Right lobe of liver (tissue), 6 donors: ENCODE measurements around the gene BCL10. TPM values are rescaled to one million over a fixed set of nuclear protein-coding genes. Genes with fewer than 3 reads are reported as not detected.
A peak's percentile ranks its signal among the peaks of the same experiment; 100 is the strongest.

Experiments
- ATAC-seq, 4 donors: fragments of 200-7000 bp; cut with Tn5 transposase; one replicate each; pipeline ENCODE4 v1.9.1; 2020; ENCODE audit warnings: mild to moderate bottlenecking in 4 of 4, moderate library complexity in 4 of 4
- DNase-seq, 3 donors: peaks; one replicate each; pipeline ENCODE4 v3.0.0-alpha.2; 2020
- H3K27ac ChIP-seq, 3 donors: fragments of 200-600 bp; one replicate each; pipeline ENCODE4 v1.8.0; 2022
- H3K27me3 ChIP-seq, 2 donors: fragments of 200-600 bp; one replicate each; pipeline ENCODE4 v1.8.0; 2022
- H3K36me3 ChIP-seq, 4 donors: fragments of 200-600 bp; sonication (generic) in 1 of 4; one replicate each; pipeline versions ENCODE4 v1.5.1 to v1.8.0; 2017 to 2022; ENCODE audit warnings: control low read depth in 1 of 4
- H3K4me1 ChIP-seq, 4 donors: fragments of 200-600 bp; sonication (generic) in 1 of 4; one replicate each; pipeline versions ENCODE4 v1.5.1 to v1.8.0; 2017 to 2022; ENCODE audit warnings: control low read depth in 1 of 4
- H3K4me3 ChIP-seq, 3 donors: fragments of 200-600 bp; one replicate each; pipeline ENCODE4 v1.8.0; 2022
- H3K9me3 ChIP-seq, 4 donors: fragments of 200-600 bp; sonication (generic) in 1 of 4; one replicate each; pipeline versions ENCODE4 v1.5.1 to v1.8.0; 2017 to 2022; ENCODE audit warnings: control low read depth in 1 of 4
- CTCF ChIP-seq, 4 donors: fragments of 200-600 bp in 3 of 4; fragments of 450-650 bp in 1 of 4; IDR thresholded peaks; one replicate each; pipeline versions ENCODE4 v1.5.1 to v1.8.0; 2016 to 2022; ENCODE audit warnings: antibody characterized with exemption in 4 of 4, mild to moderate bottlenecking in 2 of 4
- POLR2A ChIP-seq: fragments of 450-650 bp; IDR thresholded peaks from one replicate; pipeline ENCODE4 v1.6.1; 2017; ENCODE audit warnings: antibody characterized with exemption, mild to moderate bottlenecking
- WGBS: methylation state at CpG from one replicate; pipeline ENCODE4 v1.1.6; 2018; ENCODE audit warnings: low coverage, low lambda C conversion rate; ENCODE audit not compliant: insufficient coverage; ENCODE audit errors: missing lambda C conversion rate; 5-methylcytosine and 5-hydroxymethylcytosine counted together
- intact Hi-C, 2 donors: fragments of 100-400 bp; cut with DNase I; formaldehyde crosslinking; loops; one replicate each; pipeline versions ENCODE4 v1.11.2 to v1.14.1; 2022
- total RNA-seq, 6 experiments: library from RNA; depleted of rRNA in 2 of 6; stranded (reverse); fragments of >200 nt in 2 of 6; fragmentation: NEBNext Ultra II Directional in 3 of 6; extraction: Animal tissue kit (Norgen Biotek cat#: 25700) in 3 of 6; gene quantifications; one replicate each; pipeline versions ENCODE4 v1.1.0 to v1.2.4, GENCODE V29; 2016 to 2023
- donor health status: DM: no; HTN: yes; CAD: no.
- donor health status: DM: no; HTN: no; CAD: no.
- donor health status: DM: no; HTN: no; CAD: no.
- donor health status: DM: no; HTN: yes; CAD: no.
- donor health status: DM: no; HTN: yes; CAD: no.

BCL10 gene
- total RNA-seq, 6 experiments from 2014 or later, result 7.3 to 14.1 (median 9.1) TPM

- H3K27me3 ChIP-seq, result no peaks in the 10 kb centered on the region
- peak; percentile 97 to 98 (median 98) for TF ChIP-seq CTCF (IDR thresholded peaks at IDR 0.05)
- TF ChIP-seq POLR2A, result no peak
- DNase-seq, result peak; percentile 85 to 87 (median 87)
- H3K36me3 ChIP-seq, result no peaks in the 10 kb centered on the region
- no peak overlapping the region for H3K4me3 ChIP-seq
- intact Hi-C loops, result loop anchor here (10.0 kb wide), 2 partner anchors 197 to 397 kb away; partner anchors contain the start of gene ZNHIT6 (in 1 of the 2)
- H3K9me3 ChIP-seq, result no peaks in the 10 kb centered on the region
- ATAC-seq, result peak; percentile 100
- H3K4me1 ChIP-seq, result no peaks in the 10 kb centered on the region
- 17% methylated on average over 24 of the region's 27 CpGs for WGBS
- H3K27ac ChIP-seq, result no peak overlapping the region
These were observed 31.8 kb upstream of the BCL10 start for GRCh38 chr1:85307987-85308832.

GRCh38 chr1:85306236-85306635, 29.8 kb upstream of the BCL10 start:
- Histone ChIP-seq H3K4me1 (no peaks in the 10 kb centered on the region), H3K9me3 (no peaks in the 10 kb centered on the region), H3K36me3 (no peaks in the 10 kb centered on the region), H3K27me3 (no peaks in the 10 kb centered on the region), H3K4me3 (no peak overlapping the region), H3K27ac (no peak overlapping the region)
- ATAC-seq (no peak), DNase-seq (no peak)
- 100% methylated on average over 3 of the region's 4 CpGs for WGBS
- intact Hi-C loops, result loop anchor here (10.0 kb wide), 2 partner anchors 199 to 399 kb away; partner anchors contain the start of gene ZNHIT6 (in 1 of the 2)
- no peak for TF ChIP-seq POLR2A
- no peak for TF ChIP-seq CTCF (IDR thresholded peaks at IDR 0.05)

GRCh38 chr1:85303440-85304162, 27.2 kb upstream of the BCL10 start:
- no peak overlapping the region for H3K4me3 ChIP-seq
- no peaks in the 10 kb centered on the region for H3K4me1 ChIP-seq
- no peaks in the 10 kb centered on the region for H3K27me3 ChIP-seq
- no peak for DNase-seq
- no peaks in the 10 kb centered on the region for H3K36me3 ChIP-seq
- no peaks in the 10 kb centered on the region for H3K9me3 ChIP-seq
- ATAC-seq, result no peak
- intact Hi-C loops, result loop anchor here (10.0 kb wide), 2 partner anchors 201 to 401 kb away; partner anchors contain the start of gene ZNHIT6 (in 1 of the 2)
- 77% methylated on average over 4 of the region's 4 CpGs for WGBS
- TF ChIP-seq CTCF (IDR thresholded peaks at IDR 0.05), result no peak
- TF ChIP-seq POLR2A, result no peak
- H3K27ac ChIP-seq, result no peak overlapping the region

- no peaks in the 10 kb centered on the region for H3K9me3 ChIP-seq
- no peak overlapping the region for H3K4me3 ChIP-seq
- H3K27ac ChIP-seq, result no peak overlapping the region
- 65% methylated on average over 3 of the region's 3 CpGs for WGBS
- DNase-seq, result no peak
- no peak for ATAC-seq
- intact Hi-C loops, result loop anchor here (10.0 kb wide), 2 partner anchors 205 to 405 kb away; partner anchors contain the start of gene ZNHIT6 (in 1 of the 2)
- no peaks in the 10 kb centered on the region for H3K36me3 ChIP-seq
- TF ChIP-seq CTCF (IDR thresholded peaks at IDR 0.05) (no peak), POLR2A (no peak)
- H3K4me1 ChIP-seq, result no peaks in the 10 kb centered on the region
- no peaks in the 10 kb centered on the region for H3K27me3 ChIP-seq
These were observed 23.7 kb upstream of the BCL10 start for GRCh38 chr1:85300140-85300539.
